Measurements from ENCODE around the gene KIAA0753.

KIAA0753 gene

DNA sequence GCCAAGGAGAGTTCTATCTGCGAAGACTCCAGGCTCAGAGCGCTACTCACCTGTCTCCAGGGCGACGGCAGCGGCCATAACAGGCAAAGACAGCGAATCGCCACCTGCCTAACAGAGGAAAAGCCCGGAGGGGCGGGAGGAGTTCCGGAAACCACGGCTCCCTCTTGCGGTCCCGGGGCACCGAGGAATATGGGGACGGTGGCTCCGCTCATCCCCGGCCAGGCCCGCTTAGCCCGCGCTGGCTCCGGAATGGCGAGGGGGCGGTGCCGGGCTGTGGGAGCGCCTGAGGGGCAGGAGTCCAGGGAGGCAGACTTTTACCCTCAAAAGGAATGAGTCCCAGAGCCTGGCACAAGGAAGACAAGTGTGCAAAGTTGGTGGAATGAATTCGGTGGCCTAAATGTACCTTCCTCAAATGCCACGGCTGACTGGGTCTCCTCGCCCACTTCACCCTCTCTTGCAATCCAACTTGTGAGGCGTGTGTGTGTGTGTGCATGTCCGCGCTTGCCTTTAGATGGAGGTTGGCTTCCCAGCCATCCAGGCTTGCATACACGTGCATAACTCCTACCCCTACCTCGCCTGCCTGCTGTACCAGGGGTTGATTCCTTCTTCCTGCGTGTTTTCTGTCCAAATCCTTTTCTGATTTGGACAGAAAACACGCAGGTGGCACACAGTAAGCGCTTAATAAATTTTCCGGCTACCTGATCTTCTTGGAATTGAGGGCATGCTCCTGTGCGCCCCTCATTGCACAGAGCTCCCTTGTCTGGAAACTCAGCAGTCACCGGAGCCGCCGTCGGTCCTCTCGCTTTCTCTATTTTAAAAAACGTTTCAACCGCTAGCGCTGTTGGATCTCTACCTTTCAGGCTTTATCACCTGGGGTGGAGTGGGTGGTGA lies 14.6 kb upstream of the KIAA0753 start:
- no peaks in the 10 kb centered on the region for H3K9me3 ChIP-seq (replicated peaks; ENCODE audit: low read length)

DNA sequence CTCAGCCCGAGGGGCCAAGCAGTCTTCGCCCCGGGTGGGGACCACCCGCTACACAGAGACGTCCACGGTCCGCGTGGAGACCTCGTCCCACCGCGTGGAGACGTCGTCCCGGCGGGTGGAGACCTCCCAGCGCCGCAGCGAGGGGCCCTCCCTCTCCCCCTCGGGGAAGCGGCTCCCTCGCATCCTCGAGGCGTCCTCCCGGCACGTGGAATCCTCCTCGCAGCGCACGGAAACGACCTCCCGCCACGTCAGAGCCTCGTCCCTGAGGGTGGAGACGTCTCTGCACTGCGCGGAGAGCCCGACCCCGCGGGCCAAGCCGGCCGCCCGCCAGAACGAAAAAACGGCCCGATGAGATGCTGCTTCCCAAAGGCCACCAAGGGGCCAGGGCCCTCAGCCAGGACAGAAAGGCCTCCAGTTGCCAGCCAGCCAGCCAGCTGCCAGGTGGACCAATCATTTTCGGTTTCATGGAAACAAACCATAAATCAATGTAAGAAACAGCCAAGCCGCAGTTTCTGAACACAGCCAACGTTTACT lies 11.5 kb upstream of the KIAA0753 start:
- Histone ChIP-seq H3K9ac (ENCODE audit: low read depth, low read length) (peak overlapping the region; percentile 90), H3K9me3 (replicated peaks; ENCODE audit: low read length) (no peaks in the 10 kb centered on the region), H3K4me2 (ENCODE audit: low read length) (peak overlapping the region; percentile 85), H3K36me3 (ENCODE audit: insufficient read depth, low read length) (peaks cover 23% of the 10 kb centered on the region), H3K4me1 (ENCODE audit: control insufficient read depth, insufficient read depth, low read length) (peaks cover 21% of the 10 kb centered on the region), H3K27me3 (ENCODE audit: control insufficient read depth, insufficient read depth, low read length) (peaks cover 20% of the 10 kb centered on the region), H3K4me3 (ENCODE audit: low read length) (peak overlapping the region; percentile 77)

More for the DNA sequence above, 14.6 kb upstream of the KIAA0753 start:
- peaks cover 38% of the 10 kb centered on the region for H3K27me3 ChIP-seq (ENCODE audit: control insufficient read depth, insufficient read depth, low read length)
- H3K4me1 ChIP-seq (ENCODE audit: control insufficient read depth, insufficient read depth, low read length) = peaks cover 19% of the 10 kb centered on the region
- peaks cover 2% of the 10 kb centered on the region for H3K36me3 ChIP-seq (ENCODE audit: insufficient read depth, low read length)
- H3K4me2 ChIP-seq (ENCODE audit: low read length) = peak overlapping the region; percentile 14
- no peak overlapping the region for H3K9ac ChIP-seq (ENCODE audit: low read depth, low read length)
- H3K4me3 ChIP-seq (ENCODE audit: low read length) = peak overlapping the region; percentile 30

DNA sequence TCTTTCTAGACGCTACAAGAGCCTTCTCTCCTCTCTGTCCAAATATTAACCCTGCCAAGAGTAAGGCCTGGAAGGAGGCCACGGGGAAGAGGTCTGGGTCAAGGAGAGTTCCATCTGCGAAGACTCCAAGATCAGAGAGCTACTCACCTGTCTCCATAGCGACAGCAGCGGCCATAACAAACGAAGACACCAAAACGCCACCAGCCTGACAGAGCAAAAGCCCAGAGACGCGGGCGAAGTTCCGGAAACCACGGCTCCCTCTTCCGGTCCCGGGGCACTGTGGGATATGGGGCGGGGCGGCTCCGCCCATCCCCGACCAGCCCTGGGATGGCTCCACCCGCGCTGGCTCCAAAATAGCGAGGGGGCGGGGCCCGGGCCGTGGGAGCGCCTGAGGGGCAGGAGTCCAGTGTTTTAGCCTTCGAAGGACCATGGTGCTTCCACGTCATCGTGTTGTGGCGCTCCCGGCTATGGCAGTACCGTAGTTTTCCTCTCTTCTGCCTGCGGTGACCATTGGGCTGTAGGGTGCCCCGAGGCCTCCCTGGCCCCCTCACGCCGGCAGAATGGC lies 10.9 kb upstream of the KIAA0753 start, which contains the start of the genes C17orf100 and MED31:
C17orf100 (plus strand) TSS at position 409 of the 565 bp plus-strand sequence; CDS start at position 561, 152 bp downstream.
MED31 (minus strand) TSS at position 252 of the 565 bp plus-strand sequence; CDS start at position 175, 77 bp downstream.
- H3K4me2 ChIP-seq (ENCODE audit: low read length) = peak within 1 kb of the TSS; percentile 85
- H3K27me3 ChIP-seq (ENCODE audit: control insufficient read depth, insufficient read depth, low read length) = peaks cover 19% of the 10 kb centered on the region
- H3K4me3 ChIP-seq (ENCODE audit: low read length) = peak within 1 kb of the TSS; percentile 77
- H3K9ac ChIP-seq (ENCODE audit: low read depth, low read length) = peak within 1 kb of the TSS; percentile 90
- H3K36me3 ChIP-seq (ENCODE audit: insufficient read depth, low read length) = peaks cover 26% of the 10 kb centered on the region
- peaks cover 21% of the 10 kb centered on the region for H3K4me1 ChIP-seq (ENCODE audit: control insufficient read depth, insufficient read depth, low read length)
- no peaks in the 10 kb centered on the region for H3K9me3 ChIP-seq (replicated peaks; ENCODE audit: low read length)

DNA sequence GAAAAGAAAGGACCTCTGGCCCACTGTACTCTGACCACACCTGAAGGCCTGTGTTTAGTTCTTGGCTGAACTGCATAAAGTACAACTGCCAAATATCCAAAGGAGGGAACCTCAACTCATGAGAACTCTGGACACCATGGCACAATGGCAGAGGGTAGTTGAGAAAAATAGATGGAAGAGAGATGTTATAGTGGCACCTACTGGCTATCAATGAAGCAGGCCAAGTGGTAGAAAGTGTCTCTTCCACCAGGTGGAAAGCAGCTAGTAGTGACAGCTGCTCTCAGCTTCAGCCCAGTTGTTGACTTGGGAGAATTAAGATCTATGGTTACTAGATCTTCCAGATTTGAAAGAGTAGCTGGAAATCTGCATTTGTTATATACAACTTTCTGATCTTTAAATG lies 7.7 kb upstream of the KIAA0753 start:
- H3K9ac ChIP-seq (ENCODE audit: low read depth, low read length) = no peak overlapping the region
- no peaks in the 10 kb centered on the region for H3K9me3 ChIP-seq (replicated peaks; ENCODE audit: low read length)
- H3K27me3 ChIP-seq (ENCODE audit: control insufficient read depth, insufficient read depth, low read length) = no peaks in the 10 kb centered on the region
- no peak overlapping the region for H3K4me3 ChIP-seq (ENCODE audit: low read length)
- H3K36me3 ChIP-seq (ENCODE audit: insufficient read depth, low read length) = peaks cover 49% of the 10 kb centered on the region
- H3K4me1 ChIP-seq (ENCODE audit: control insufficient read depth, insufficient read depth, low read length) = peaks cover 30% of the 10 kb centered on the region
- no peak overlapping the region for H3K4me2 ChIP-seq (ENCODE audit: low read length)

DNA sequence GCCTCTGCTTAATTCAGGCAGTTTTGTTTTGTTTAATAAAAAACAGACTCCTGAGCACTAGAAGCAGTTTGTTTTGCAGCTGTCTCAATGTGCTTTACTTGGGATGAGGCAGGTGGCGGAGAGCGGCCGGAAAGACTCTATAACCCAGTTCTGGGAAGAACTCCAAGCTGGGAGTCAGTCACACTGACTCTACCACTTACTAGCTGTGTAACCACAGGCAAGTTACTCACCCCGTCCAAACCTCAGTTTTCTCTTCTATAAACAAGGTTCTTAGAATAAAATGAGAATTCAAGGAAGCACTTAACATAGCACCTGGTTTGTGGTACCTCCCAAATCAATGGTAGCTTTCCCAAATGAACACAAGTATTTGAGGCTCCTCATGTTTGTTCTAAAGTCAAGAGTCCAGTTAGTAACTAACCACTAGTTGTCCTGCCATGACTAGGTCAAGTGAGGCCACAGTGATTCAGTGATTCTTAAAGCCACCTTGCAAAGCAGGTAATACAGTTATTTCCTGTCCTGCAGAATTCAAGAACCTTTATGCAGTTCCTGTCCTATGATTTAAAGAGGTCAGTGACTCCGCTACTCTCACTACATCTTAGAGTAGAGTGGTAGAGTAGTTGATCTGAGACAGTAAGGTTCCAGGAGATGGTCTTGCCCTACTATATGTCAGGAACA lies 3.1 kb upstream of the KIAA0753 start:
- no peaks in the 10 kb centered on the region for H3K9me3 ChIP-seq (replicated peaks; ENCODE audit: low read length)
- H3K9ac ChIP-seq (ENCODE audit: low read depth, low read length) = no peak overlapping the region
- peaks cover 47% of the 10 kb centered on the region for H3K36me3 ChIP-seq (ENCODE audit: insufficient read depth, low read length)
- peaks cover 34% of the 10 kb centered on the region for H3K4me1 ChIP-seq (ENCODE audit: control insufficient read depth, insufficient read depth, low read length)
- peak overlapping the region; percentile 96 for H3K4me2 ChIP-seq (ENCODE audit: low read length)
- no peaks in the 10 kb centered on the region for H3K27me3 ChIP-seq (ENCODE audit: control insufficient read depth, insufficient read depth, low read length)
- H3K4me3 ChIP-seq (ENCODE audit: low read length) = no peak overlapping the region

DNA sequence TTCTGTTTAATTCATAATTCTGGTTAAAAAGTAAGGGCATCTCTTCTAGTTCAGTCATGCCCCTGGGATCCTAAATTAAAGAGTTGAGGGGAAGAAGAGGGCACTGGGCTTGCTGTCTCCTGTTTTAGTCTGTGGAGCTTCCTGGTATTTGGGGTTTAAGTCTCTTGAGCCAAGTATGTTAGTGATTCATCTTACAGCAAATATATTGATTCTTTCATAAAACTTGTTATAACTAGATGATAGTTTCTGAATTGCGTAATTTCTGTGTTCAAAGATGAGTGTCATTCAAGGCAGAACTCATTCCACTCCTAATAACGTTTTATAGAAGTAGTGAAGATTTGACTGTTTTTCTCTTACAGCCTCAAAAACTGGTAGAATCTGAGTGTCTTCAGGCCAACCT lies 2.1 kb upstream of the KIAA0753 start:
- H3K27me3 ChIP-seq (ENCODE audit: control insufficient read depth, insufficient read depth, low read length) = no peaks in the 10 kb centered on the region
- no peak overlapping the region for H3K9ac ChIP-seq (ENCODE audit: low read depth, low read length)

DNA sequence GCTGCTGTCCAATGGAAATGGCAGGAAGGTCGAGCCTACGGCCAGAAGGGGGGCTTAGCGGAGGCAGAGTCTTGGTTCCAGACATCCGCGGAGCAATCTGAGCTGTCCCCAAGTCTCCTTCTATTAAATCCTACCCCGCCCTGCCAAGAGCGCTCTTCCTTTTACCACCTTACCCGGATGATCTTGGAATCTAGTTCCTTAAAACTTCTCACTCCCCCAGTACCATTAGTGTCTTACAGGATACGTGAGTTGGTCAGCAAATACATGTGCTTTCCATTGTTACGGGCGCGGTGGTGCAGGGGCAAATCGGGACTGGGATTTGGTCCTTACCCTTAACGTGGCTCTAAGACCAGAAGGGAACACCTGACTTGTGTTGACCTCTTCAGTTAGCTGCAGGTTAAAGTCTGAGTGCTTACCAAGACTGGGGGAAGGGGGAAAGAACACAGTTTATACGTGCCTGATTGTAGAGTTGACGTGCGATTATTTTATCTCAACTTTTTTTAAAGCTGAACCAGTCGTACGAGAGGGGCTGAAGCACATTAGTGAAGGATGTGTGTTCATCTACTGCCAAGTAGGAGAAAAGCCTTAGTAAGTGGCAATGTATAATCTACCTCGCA lies 844 bp upstream of the KIAA0753 start:
- Histone ChIP-seq H3K27me3 (ENCODE audit: control insufficient read depth, insufficient read depth, low read length) (no peaks in the 10 kb centered on the region), H3K4me2 (ENCODE audit: low read length) (peak overlapping the region; percentile 96), H3K4me3 (ENCODE audit: low read length) (peak overlapping the region; percentile 81), H3K36me3 (ENCODE audit: insufficient read depth, low read length) (peaks cover 30% of the 10 kb centered on the region), H3K9me3 (replicated peaks; ENCODE audit: low read length) (no peaks in the 10 kb centered on the region), H3K9ac (ENCODE audit: low read depth, low read length) (peak overlapping the region; percentile 84), H3K4me1 (ENCODE audit: control insufficient read depth, insufficient read depth, low read length) (peaks cover 35% of the 10 kb centered on the region)

More for the DNA sequence above, 2.1 kb upstream of the KIAA0753 start:
- Histone ChIP-seq H3K9me3 (replicated peaks; ENCODE audit: low read length) (no peaks in the 10 kb centered on the region), H3K4me1 (ENCODE audit: control insufficient read depth, insufficient read depth, low read length) (peaks cover 35% of the 10 kb centered on the region), H3K4me2 (ENCODE audit: low read length) (peak overlapping the region; percentile 96), H3K4me3 (ENCODE audit: low read length) (peak overlapping the region; percentile 81), H3K36me3 (ENCODE audit: insufficient read depth, low read length) (peaks cover 37% of the 10 kb centered on the region)

DNA sequence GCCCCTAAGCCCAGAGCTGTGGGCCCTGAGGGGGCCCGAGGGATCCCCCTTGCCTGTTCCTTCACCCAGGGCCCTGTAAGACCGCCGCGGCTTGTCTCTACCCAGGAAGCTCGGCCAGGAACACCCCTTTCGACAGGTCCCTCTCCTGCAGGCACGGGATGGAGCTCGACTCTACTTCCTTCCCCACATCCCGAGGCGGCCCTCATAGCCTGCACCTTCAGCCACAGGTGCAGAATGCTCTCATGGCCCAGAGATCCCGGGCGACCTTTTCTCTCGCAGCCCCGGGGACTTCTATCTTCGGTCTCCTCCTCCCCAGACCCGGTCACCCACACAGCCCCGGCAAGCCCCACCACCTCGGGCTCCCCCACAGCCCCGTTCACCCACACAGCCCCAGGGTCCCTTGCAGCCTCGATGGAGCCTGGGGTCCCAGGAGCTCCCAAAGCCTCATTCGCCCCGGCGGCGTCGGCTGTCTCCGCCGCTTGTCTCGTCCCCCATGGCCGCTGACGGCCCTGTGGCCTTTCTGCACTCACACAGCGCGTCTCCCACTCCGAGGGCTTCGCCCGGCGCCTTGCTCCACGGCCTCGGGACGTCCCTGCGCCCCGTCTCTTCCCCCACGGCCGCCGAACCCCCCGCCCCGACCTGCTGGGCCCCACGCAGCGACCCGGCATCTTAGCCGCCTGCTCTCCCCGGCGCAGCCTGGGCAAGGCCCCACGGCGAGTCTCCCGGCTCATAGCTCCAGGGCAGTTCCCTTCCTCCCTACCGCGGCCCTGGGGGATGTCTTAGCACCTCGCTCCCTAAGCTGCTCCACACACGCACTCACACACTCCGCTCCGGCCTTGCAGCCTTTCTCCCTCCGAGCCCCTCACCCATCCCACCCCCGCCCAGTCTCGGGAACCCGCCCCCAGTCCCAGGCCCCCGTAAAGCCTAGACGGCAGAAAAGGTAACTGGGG lies 650 bp downstream of the KIAA0753 start:
- no peaks in the 10 kb centered on the region for H3K9me3 ChIP-seq (replicated peaks; ENCODE audit: low read length)
- peak overlapping the region; percentile 81 for H3K4me3 ChIP-seq (ENCODE audit: low read length)
- no peaks in the 10 kb centered on the region for H3K27me3 ChIP-seq (ENCODE audit: control insufficient read depth, insufficient read depth, low read length)
- H3K9ac ChIP-seq (ENCODE audit: low read depth, low read length) = peak overlapping the region; percentile 84
- peaks cover 35% of the 10 kb centered on the region for H3K4me1 ChIP-seq (ENCODE audit: control insufficient read depth, insufficient read depth, low read length)
- H3K4me2 ChIP-seq (ENCODE audit: low read length) = peak overlapping the region; percentile 96
- peaks cover 23% of the 10 kb centered on the region for H3K36me3 ChIP-seq (ENCODE audit: insufficient read depth, low read length)

DNA sequence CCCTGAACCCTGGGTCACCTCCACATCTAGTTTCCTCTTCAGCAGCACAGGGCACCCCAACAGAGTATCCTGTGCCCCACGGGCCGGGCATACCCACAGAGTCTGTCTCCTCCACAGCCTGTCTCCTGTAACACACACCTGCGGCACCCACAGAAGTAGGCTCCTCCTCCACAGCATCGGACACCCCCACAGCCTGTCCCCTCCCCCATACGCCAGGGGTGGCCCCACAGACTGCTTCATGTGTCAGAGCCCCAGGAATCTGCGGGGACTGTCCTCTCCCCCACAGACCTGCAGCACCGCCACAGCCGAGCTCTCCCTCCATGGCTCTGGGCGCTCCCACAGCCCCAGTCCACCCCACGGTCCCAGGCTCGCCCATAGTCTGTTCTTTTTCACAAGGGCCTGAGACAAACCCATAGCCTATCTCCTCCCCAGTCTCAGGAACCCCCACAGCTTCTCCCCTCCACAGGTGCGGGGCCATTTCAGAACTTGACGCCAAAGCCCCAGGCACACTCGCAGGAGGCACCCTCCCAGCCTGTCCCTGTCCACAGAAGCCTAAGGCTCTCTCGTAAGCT lies 1.4 kb downstream of the KIAA0753 start:
- Histone ChIP-seq H3K4me1 (ENCODE audit: control insufficient read depth, insufficient read depth, low read length) (peaks cover 35% of the 10 kb centered on the region), H3K27me3 (ENCODE audit: control insufficient read depth, insufficient read depth, low read length) (no peaks in the 10 kb centered on the region), H3K36me3 (ENCODE audit: insufficient read depth, low read length) (peaks cover 21% of the 10 kb centered on the region), H3K4me2 (ENCODE audit: low read length) (peak overlapping the region; percentile 96), H3K9me3 (replicated peaks; ENCODE audit: low read length) (no peaks in the 10 kb centered on the region), H3K4me3 (ENCODE audit: low read length) (peak overlapping the region; percentile 81), H3K9ac (ENCODE audit: low read depth, low read length) (peak overlapping the region; percentile 84)

Measured in skeletal muscle satellite cell (primary cell).